HT-29 (cell line): ENCODE data around the gene APOB. TPM values are rescaled to one million over a fixed set of nuclear protein-coding genes. Genes with fewer than 3 reads are reported as not detected.

Experiments
- DNase-seq: peaks from one replicate; pipeline ENCODE4 v3.0.0-alpha.2; 2015; ENCODE audit warnings: low spot score
- total RNA-seq: library from RNA; depleted of rRNA; stranded (reverse); fragments of >200 nt; shearing (Covaris generic); gene quantifications from 2 replicates; pipeline ENCODE4 v1.2.3, GENCODE V29; 2014; rRNA removed

APOB gene
- total RNA-seq, 1 experiment from 2014 or later: not detected

- DNase-seq: no peak
Observed at GRCh38 chr2:20977520-20978180, 66.2 kb downstream of the APOB start.

- no peak for DNase-seq
Observed at GRCh38 chr2:20976527-20976926, 67.3 kb downstream of the APOB start.

- DNase-seq: no peak
Observed at GRCh38 chr2:20972792-20973565, 70.9 kb downstream of the APOB start.

GRCh38 chr2:20972110-20972509 is 71.8 kb downstream of the APOB start:
- no peak for DNase-seq

GRCh38 chr2:20970068-20970467 is 73.8 kb downstream of the APOB start:
- no peak for DNase-seq

GRCh38 chr2:20966061-20966595 is 77.7 kb downstream of the APOB start:
- DNase-seq: no peak

GRCh38 chr2:20965221-20965620 is 78.7 kb downstream of the APOB start:
- no peak for DNase-seq

- no peak for DNase-seq
Observed at GRCh38 chr2:20963867-20964266, 80.0 kb downstream of the APOB start.

GRCh38 chr2:20962939-20963557 is 80.8 kb downstream of the APOB start:
- peak; percentile 72 for DNase-seq

- DNase-seq: no peak
Observed at GRCh38 chr2:20961858-20962257, 82.0 kb downstream of the APOB start.

- no peak for DNase-seq
Observed at GRCh38 chr2:20960003-20960402, 83.9 kb downstream of the APOB start.

GRCh38 chr2:20959252-20959651 is 84.6 kb downstream of the APOB start:
- no peak for DNase-seq

- no peak for DNase-seq
Observed at GRCh38 chr2:20957788-20958525, 85.9 kb downstream of the APOB start.

GRCh38 chr2:20955277-20956026 is 88.4 kb downstream of the APOB start:
- no peak for DNase-seq

GRCh38 chr2:20953146-20953824 is 90.6 kb downstream of the APOB start:
- no peak for DNase-seq

Other genes with a start within 250 kb of the APOB start
- gene LDAH, start 221.0 kb downstream of the APOB start, total RNA-seq: 7.4 and 14.4 TPM in 2 replicates
- gene TDRD15, start 79.9 kb upstream of the APOB start, total RNA-seq: not detected in 2 replicates